Muscle layer of duodenum (tissue), 2 donors: ENCODE results near the gene TM6SF1.

Source experiments
- H3K27ac ChIP-seq: one replicate; pipeline ENCODE4 v1.7.0; 2013; ENCODE audit warnings: mild to moderate bottlenecking, low read length
- H3K27me3 ChIP-seq: one replicate; pipeline ENCODE4 v1.7.0; 2013; ENCODE audit warnings: low read depth, mild to moderate bottlenecking, control low read depth, low read length
- H3K36me3 ChIP-seq, 2 donors: one replicate each; pipeline ENCODE4 v1.7.0; 2013; ENCODE audit warnings: low read length in 2 of 2, control low read depth in 1 of 2, mild to moderate bottlenecking in 1 of 2; ENCODE audit not compliant: insufficient read depth in 2 of 2, control insufficient read depth in 1 of 2
- H3K4me1 ChIP-seq, 2 donors: one replicate each; pipeline ENCODE4 v1.7.0; 2013; ENCODE audit warnings: low read length in 2 of 2, mild to moderate bottlenecking in 2 of 2, control low read depth in 1 of 2, moderate library complexity in 1 of 2; ENCODE audit not compliant: insufficient read depth in 2 of 2, control insufficient read depth in 1 of 2
- H3K4me3 ChIP-seq, 2 donors: one replicate each; pipeline ENCODE4 v1.7.0; 2013; ENCODE audit warnings: low read length in 2 of 2, low read depth in 1 of 2, mild to moderate bottlenecking in 1 of 2
- H3K9me3 ChIP-seq, 2 donors: one replicate each; pipeline ENCODE4 v1.7.0; 2013; ENCODE audit warnings: low read length in 2 of 2, control low read depth in 1 of 2, mild to moderate bottlenecking in 1 of 2; ENCODE audit not compliant: control insufficient read depth in 1 of 2
- donor health status: healthy.

TM6SF1 gene

DNA sequence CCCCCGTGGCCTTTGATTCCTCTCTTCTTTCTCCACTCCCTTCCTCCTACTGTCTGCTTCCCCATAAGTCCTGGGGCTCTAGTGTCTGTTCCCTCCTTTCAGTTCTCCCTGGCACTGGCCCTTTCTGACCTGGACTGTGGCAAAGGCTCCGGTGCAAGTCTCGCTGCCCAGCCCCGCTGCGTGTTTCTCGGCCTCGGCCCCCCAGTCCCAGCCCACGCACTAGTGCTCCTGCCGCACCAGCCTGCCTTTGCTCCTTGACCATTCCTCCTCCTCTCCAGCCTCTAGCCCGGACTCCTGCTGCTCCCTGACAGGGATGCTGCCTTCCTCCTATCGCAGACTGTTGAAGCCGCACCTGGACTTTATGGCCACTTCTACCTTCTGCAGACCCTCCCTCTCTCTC lies 2.1 kb downstream of the TM6SF1 start:
- Histone ChIP-seq H3K9me3 (no peaks in the 10 kb centered on the region), H3K4me3 (no peak overlapping the region), H3K27me3 (peaks cover 4% of the 10 kb centered on the region), H3K4me1 (peaks cover 0 to 9% of the 10 kb centered on the region in 2 donors), H3K36me3 (peaks cover under 1 to 4% of the 10 kb centered on the region in 2 donors), H3K27ac (no peak overlapping the region)

DNA sequence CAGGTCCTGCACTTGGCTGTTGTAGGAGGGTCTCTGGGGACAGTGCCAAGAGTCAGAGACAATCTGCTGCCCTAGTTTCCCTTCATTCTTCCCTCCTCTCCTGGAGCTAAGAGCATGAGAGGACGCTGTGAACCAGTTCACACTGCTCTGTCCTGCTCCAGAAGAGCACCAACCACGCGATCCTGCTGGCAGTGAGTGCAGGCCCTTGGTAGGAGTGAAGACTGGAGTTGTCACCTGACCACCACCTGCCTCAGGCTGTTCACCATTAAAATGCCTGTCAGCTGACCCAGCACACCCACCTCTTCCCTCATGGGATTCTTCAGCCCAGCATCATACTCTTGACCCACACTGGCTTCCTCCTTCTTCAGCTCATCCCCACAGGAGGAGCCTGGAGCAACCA lies 2.9 kb downstream of the TM6SF1 start:
- Histone ChIP-seq H3K27me3 (peaks cover 4% of the 10 kb centered on the region), H3K4me3 (no peak overlapping the region), H3K9me3 (no peaks in the 10 kb centered on the region), H3K4me1 (peaks cover 0 to 9% of the 10 kb centered on the region in 2 donors), H3K36me3 (peaks cover 4% of the 10 kb centered on the region in 2 donors), H3K27ac (no peak overlapping the region)

DNA sequence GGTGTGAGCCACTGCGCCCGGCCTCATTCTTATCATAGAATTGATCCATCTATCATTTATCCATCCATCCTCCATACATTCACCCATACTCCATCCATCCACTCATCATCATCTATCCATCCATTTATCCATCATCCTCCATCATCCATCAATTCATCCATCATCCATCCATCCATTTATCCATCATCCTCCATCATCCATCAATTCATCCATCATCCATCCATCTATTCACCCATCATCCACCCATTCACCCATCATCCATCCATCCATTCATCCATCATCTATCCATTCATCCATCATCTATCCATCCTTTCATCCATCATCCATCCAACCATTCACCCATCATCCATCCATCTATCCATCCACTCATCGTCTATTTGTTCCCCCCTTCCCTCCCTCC lies 3.7 kb downstream of the TM6SF1 start:
- peaks cover 4% of the 10 kb centered on the region for H3K27me3 ChIP-seq
- H3K4me1 ChIP-seq = peaks cover 0 to 9% of the 10 kb centered on the region in 2 donors
- H3K36me3 ChIP-seq = peaks cover 4% of the 10 kb centered on the region in 2 donors
- no peaks in the 10 kb centered on the region for H3K9me3 ChIP-seq
- H3K4me3 ChIP-seq = no peak overlapping the region
- H3K27ac ChIP-seq = no peak overlapping the region

DNA sequence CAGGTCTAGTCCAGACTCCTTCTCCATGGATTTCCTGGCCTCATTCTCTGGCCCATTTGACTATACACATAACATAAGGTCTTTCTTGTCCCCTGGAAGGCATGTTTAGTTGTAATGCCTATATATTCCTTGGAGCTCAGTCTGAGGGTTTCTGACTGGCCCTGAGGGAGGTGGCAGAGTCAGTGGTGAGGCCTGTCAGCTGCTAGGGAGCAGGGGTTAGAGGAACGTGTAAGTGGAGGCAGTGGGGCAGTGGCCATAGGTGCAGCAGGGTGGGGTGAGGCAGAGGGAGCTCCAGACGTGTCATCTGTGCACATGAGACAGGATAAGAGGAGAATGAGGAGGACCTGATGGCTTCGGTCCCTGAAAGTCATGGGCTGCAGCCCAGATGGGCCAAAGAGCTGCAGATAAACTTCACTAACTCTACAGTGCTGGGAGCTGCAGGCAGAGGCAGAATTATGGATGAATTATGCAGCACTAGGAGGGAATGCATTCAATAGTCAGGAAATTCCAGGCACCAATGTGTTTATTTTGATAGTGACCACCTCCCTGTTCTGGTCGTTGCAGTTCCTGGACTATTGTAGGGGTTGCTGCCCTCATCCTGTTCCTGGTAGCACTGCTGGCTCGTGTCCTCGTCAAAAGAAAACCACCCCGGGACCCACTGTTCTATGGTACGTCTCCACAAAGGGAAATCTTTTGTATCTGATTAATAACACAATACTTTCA lies 4.9 kb downstream of the TM6SF1 start:
- Histone ChIP-seq H3K36me3 (peaks cover 4% of the 10 kb centered on the region in 2 donors), H3K4me3 (no peak overlapping the region), H3K9me3 (no peaks in the 10 kb centered on the region), H3K27me3 (peaks cover 4% of the 10 kb centered on the region), H3K27ac (no peak overlapping the region), H3K4me1 (peaks cover 0 to 9% of the 10 kb centered on the region in 2 donors)

DNA sequence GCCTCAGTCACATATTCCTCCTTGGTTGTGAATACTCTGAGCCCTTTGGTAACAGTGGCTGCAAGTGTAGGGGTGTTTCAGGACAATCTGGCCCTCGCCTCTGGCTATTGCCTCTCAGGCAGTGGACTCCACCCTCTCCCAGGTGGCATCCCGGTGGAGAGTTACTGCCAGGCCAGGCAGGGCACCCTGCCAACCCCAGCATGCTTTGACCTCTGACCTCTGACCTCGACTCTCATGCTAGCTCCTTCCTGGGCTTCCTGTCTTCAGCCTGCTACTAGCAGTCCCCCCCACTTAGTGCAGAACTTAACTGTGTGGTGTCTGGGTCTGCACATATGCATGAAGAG lies 5.5 kb downstream of the TM6SF1 start:
- no peak overlapping the region for H3K27ac ChIP-seq
- H3K4me1 ChIP-seq = peaks cover 0 to 5% of the 10 kb centered on the region in 2 donors
- peaks cover 4% of the 10 kb centered on the region for H3K27me3 ChIP-seq
- no peaks in the 10 kb centered on the region for H3K9me3 ChIP-seq
- H3K36me3 ChIP-seq = peaks cover 4% of the 10 kb centered on the region in 2 donors
- H3K4me3 ChIP-seq = no peak overlapping the region

DNA sequence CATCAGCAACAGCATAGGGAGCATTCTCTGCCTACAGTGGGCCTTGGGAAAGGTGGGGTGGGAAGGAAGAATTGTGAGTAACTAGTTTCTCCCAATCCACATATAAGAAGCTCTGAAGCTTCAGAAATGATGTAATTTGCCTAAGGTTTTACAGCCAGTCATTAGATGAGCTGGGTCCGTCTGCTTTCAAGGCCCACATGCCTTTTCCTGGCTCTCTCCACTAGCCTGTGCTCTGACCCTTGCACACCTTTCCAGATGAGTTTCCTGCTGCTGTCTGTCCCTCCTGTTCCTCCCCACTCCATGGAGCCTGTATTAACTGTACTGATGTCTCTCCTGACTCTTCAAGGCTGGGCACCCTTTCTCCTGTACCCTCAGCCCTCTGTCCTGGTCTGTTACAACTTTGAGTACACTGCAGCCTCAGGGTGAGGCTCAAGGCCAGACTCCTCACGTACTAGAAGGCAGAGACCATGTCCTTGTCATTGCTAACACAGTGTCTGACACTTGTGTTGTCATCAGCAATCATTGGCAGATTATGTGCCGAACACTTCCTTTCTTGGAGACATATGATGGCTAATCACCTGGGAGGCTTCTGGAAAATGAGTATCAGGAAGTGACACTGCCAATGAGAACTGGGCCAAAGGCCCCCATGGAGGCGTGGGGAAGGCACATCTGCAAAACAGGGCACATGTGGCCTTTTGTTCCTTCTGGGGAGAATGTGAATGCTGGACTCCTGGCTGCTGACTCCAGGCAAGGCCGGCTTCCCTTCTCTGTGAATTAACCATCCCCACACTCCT lies 6.6 kb downstream of the TM6SF1 start:
- H3K27ac ChIP-seq = no peak overlapping the region
- no peaks in the 10 kb centered on the region for H3K4me1 ChIP-seq
- H3K4me3 ChIP-seq = no peak overlapping the region
- peaks cover 4% of the 10 kb centered on the region in 2 donors for H3K36me3 ChIP-seq
- no peaks in the 10 kb centered on the region for H3K9me3 ChIP-seq
- H3K27me3 ChIP-seq = no peaks in the 10 kb centered on the region

DNA sequence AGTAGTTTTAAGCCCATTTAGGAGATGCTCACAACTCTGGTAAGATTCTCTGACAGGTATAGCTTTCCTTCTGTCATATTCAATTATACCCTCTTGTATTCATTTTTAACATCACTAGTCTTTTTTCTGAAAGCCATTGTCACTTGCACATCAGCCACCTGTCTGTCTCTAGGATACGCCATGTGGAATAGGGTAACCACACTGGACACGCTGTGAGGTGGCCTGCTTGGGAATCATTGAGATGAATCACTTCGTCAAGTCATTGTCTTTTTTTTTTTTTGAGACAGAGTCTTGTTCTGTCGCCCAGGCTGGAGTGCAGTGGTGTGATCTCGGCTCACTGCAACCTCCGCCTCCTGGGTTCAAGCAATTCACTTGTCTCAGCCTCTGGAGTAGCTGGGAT lies 7.4 kb downstream of the TM6SF1 start:
- Histone ChIP-seq H3K27ac (no peak overlapping the region), H3K27me3 (no peaks in the 10 kb centered on the region), H3K36me3 (peaks cover 4 to 11% of the 10 kb centered on the region in 2 donors)

DNA sequence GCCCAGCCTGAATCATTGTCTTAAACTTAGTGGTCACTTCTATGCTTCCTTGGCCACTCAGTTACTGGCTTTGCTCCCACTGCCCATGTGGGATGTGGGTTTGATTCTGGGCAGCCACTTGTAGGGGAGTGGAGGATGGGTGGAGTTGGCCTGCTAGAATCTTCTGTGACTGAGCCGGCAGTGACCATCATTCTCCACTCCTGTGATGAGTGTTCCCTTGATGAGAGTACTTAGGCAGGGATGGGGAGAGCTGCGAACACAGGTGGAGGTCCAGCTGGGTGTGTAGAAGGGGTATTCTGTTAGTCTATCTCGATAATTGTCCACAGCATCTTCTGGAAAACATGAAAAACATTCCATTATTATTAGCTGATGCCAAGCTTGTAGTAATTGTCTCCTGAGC lies 8.0 kb downstream of the TM6SF1 start:
- Histone ChIP-seq H3K36me3 (peaks cover 4 to 11% of the 10 kb centered on the region in 2 donors), H3K4me3 (no peak overlapping the region)

More for the DNA sequence above, 7.4 kb downstream of the TM6SF1 start:
- Histone ChIP-seq H3K4me1 (no peaks in the 10 kb centered on the region), H3K4me3 (no peak overlapping the region), H3K9me3 (no peaks in the 10 kb centered on the region)

DNA sequence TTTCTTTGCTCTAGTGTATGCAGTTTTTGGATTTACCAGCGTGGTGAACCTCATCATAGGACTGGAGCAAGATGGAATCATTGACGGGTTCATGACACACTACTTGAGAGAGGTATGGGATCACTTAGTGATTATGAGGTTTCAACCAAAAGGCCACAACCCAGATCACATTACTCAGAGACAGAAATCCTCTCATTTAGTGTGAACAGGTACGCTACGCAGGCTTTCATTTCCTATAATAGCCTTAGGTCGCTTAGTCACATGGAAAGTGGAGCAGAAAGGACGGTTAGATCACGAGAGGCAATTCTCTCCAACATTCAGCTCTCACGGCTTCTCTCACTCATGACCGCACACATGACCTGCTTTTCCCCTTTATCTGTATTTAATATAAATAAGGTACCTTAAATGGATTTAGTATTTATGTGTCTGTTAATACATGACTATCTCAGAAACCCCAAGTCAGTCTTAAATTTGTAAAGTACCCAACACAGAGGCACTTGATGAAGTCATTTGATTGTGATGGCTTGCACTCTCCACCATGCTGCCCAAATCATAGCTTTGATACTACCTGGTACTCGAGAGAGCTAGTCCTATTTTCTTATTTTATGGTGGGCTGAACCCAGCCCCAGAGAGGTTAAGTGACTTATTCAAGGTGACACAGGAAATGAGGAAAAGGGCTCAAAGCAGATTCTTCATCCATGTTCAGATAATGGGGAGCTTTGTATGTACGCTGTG lies 8.6 kb downstream of the TM6SF1 start:
- H3K36me3 ChIP-seq = peaks cover 4 to 11% of the 10 kb centered on the region in 2 donors
- H3K4me3 ChIP-seq = no peak overlapping the region
- H3K27ac ChIP-seq = no peak overlapping the region
- no peaks in the 10 kb centered on the region for H3K27me3 ChIP-seq
- H3K9me3 ChIP-seq = no peaks in the 10 kb centered on the region
- no peaks in the 10 kb centered on the region for H3K4me1 ChIP-seq

More for the DNA sequence above, 8.0 kb downstream of the TM6SF1 start:
- H3K27me3 ChIP-seq = no peaks in the 10 kb centered on the region
- no peak overlapping the region for H3K27ac ChIP-seq
- no peaks in the 10 kb centered on the region for H3K9me3 ChIP-seq
- H3K4me1 ChIP-seq = no peaks in the 10 kb centered on the region

DNA sequence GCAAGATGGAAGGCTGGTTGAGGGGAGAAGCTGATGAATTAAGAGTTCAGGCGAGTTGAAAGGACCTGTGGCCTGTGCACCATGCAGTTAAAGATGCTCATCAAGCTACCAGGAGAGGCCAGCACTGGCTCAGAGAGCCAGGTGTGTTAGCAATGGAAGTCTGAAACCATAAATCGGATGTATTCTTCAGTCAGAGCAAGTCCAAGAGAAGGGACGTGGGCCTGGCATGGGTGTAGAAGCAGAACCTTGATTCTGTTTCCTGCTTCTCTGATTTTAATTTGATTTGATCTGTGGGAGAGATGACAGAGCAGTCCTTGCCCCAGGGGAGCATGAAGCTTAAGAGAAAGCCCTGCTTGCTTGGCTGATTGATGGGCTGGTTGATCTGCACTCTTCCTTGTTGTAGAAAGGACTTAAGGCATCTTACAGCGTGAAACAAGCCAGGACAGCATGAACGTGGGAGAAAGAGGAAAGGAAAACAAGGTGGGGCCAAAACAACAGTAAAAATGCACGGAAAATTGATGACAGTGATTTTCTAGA lies 10.9 kb downstream of the TM6SF1 start:
- no peak overlapping the region for H3K27ac ChIP-seq
- peaks cover 4 to 11% of the 10 kb centered on the region in 2 donors for H3K36me3 ChIP-seq
- no peak overlapping the region for H3K4me3 ChIP-seq
- H3K27me3 ChIP-seq = no peaks in the 10 kb centered on the region
- no peaks in the 10 kb centered on the region for H3K4me1 ChIP-seq
- no peaks in the 10 kb centered on the region for H3K9me3 ChIP-seq

DNA sequence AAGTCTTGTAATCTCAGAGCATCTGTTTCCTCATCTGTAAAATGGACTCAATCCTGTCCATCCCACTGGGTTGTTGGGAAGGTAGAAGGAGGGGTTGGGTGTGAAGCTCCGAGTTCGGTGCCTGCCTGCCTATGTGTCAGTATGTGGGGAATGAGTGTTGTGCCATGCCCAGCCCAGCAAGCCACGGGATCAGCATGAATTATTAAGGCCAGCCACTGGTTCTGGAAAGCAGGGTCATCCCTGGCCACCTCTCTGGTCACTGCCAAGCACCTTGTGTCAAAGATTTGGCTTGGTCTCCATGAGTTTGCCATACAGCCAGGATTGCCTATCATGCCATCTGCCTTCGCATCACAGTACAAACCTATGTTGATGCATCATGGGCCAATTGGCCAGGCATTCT lies 11.5 kb downstream of the TM6SF1 start:
- no peaks in the 10 kb centered on the region for H3K4me1 ChIP-seq
- H3K27ac ChIP-seq = no peak overlapping the region
- H3K36me3 ChIP-seq = peaks cover 3 to 11% of the 10 kb centered on the region in 2 donors
- no peaks in the 10 kb centered on the region for H3K9me3 ChIP-seq
- H3K27me3 ChIP-seq = no peaks in the 10 kb centered on the region
- H3K4me3 ChIP-seq = no peak overlapping the region
